Brain microvascular endothelial cell (primary cell): Measurements from ENCODE around the gene CAPN11.

Experiments used
- DNase-seq: peaks from one replicate; pipeline ENCODE4 v3.0.0-alpha.2; 2020
- H3K27ac ChIP-seq: fragments of 250-450 bp; sonication (Bioruptor Pico); 2 replicates; pipeline ENCODE4 v1.5.1; 2020; ENCODE audit warnings: mild to moderate bottlenecking, moderate library complexity
- H3K27me3 ChIP-seq: fragments of 250-450 bp; sonication (Bioruptor Pico); replicated peaks from 2 replicates; pipeline ENCODE4 v1.5.1; 2020; ENCODE audit warnings: mild to moderate bottlenecking
- H3K36me3 ChIP-seq: fragments of 250-450 bp; sonication (Bioruptor Pico); replicated peaks from 2 replicates; pipeline ENCODE4 v1.5.1; 2020; ENCODE audit warnings: mild to moderate bottlenecking
- H3K4me3 ChIP-seq: 2 replicates; pipeline ENCODE4 v1.5.1; 2011; ENCODE audit warnings: low read depth, mild to moderate bottlenecking, control low read depth, low read length, moderate library complexity
- in situ Hi-C: cut with HindIII; loops from 2 replicates; pipeline ENCODE4 v1.10.0; 2017; ENCODE audit warnings: low sequenced_read_pairs, low pct_ligation_motif_present
- TF ChIP-seq, protein P1 (sequence below): IDR thresholded peaks from 2 replicates; pipeline ENCODE4 v1.5.1; 2011; ENCODE audit warnings: low read depth, mild to moderate bottlenecking, moderate library complexity, low read length, control low read depth, inconsistent platforms; ENCODE audit errors: missing control alignments

The CAPN11 gene

DNA sequence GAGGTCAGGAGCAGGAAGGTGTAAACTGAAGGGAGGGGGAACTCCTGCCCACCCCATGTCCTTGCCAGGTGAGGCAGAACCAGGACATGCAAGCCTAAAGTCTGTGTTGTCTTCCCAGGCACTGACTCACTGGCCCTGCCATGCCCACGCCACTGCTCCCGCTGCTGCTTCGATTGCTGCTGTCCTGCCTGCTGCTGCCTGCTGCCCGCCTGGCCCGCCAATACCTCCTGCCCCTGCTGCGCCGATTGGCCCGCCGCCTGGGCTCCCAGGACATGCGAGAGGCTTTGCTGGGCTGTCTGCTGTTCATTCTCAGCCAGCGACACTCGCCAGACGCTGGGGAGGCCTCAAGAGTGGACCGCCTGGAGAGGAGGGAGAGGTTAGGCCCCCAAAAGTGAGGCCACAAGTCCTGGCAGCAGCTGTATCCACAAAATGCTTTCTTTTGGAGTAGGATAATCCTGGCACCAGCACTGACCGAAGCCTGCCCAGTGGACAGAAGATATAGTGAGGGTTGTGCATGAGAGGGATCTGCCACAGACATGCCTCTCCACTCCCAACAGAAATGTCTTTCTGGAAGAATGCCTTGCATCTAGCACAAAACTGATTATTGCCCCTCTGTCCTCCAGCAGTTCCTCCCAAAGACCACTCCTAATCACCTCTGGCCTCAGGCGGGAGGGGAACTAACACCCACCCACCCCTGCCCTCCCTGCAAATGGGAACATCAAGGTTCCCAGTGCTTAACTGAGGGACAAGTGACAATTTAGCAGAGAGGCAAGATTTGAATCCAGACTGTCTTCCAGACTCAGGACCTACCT, 58.9 kb downstream of the CAPN11 start:
- peak; percentile 38 for DNase-seq
- no peaks in the 10 kb centered on the region for H3K27me3 ChIP-seq
- H3K27ac ChIP-seq = no peak overlapping the region
- TF ChIP-seq, protein P1, sequence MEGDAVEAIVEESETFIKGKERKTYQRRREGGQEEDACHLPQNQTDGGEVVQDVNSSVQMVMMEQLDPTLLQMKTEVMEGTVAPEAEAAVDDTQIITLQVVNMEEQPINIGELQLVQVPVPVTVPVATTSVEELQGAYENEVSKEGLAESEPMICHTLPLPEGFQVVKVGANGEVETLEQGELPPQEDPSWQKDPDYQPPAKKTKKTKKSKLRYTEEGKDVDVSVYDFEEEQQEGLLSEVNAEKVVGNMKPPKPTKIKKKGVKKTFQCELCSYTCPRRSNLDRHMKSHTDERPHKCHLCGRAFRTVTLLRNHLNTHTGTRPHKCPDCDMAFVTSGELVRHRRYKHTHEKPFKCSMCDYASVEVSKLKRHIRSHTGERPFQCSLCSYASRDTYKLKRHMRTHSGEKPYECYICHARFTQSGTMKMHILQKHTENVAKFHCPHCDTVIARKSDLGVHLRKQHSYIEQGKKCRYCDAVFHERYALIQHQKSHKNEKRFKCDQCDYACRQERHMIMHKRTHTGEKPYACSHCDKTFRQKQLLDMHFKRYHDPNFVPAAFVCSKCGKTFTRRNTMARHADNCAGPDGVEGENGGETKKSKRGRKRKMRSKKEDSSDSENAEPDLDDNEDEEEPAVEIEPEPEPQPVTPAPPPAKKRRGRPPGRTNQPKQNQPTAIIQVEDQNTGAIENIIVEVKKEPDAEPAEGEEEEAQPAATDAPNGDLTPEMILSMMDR = no peak
- H3K4me3 ChIP-seq = no peak overlapping the region
- in situ Hi-C loops = no loop called here
- H3K36me3 ChIP-seq = no peaks in the 10 kb centered on the region

DNA sequence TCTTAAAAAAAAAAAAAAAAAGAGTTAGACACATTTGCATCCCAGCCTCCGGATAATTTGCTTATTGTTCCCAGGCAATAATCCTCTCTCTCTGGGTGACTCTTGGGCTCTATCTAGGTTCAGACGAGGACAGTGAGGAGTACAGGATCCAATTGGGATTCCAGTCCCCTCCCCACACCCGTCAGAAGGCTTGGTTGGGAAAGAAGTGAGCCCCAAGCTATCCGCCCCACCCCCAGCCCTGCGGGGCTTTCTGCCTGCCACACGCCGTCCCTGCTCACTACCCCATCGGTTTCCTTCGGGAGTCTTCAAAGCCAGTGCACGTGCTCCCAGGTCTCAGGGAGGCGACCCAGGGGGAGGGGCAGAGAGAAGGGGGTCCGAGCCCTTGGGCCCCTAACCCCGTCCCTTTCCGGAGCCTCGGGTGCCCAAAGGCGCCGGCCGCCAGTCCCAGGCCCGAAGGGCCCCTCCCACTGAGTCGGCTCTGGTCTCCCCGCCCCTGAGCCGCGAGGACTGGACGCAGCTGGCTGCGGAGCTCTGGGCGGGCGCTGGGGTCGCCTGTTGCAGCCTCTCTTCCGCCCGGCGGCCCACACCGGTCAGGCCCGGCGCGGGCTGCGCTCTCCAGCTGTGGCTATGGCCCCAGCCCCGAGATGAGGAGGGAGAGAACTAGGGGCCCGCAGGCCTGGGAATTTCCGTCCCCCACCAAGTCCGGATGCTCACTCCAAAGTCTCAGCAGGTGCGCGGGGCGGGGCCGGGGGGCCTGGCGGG, 60.6 kb downstream of the CAPN11 start:
- no peak overlapping the region for H3K27ac ChIP-seq
- in situ Hi-C loops = no loop called here
- no peaks in the 10 kb centered on the region for H3K36me3 ChIP-seq
- TF ChIP-seq, protein P1 = no peak
- peak overlapping the region; percentile 42 for H3K4me3 ChIP-seq
- no peak for DNase-seq
- H3K27me3 ChIP-seq = no peaks in the 10 kb centered on the region

DNA sequence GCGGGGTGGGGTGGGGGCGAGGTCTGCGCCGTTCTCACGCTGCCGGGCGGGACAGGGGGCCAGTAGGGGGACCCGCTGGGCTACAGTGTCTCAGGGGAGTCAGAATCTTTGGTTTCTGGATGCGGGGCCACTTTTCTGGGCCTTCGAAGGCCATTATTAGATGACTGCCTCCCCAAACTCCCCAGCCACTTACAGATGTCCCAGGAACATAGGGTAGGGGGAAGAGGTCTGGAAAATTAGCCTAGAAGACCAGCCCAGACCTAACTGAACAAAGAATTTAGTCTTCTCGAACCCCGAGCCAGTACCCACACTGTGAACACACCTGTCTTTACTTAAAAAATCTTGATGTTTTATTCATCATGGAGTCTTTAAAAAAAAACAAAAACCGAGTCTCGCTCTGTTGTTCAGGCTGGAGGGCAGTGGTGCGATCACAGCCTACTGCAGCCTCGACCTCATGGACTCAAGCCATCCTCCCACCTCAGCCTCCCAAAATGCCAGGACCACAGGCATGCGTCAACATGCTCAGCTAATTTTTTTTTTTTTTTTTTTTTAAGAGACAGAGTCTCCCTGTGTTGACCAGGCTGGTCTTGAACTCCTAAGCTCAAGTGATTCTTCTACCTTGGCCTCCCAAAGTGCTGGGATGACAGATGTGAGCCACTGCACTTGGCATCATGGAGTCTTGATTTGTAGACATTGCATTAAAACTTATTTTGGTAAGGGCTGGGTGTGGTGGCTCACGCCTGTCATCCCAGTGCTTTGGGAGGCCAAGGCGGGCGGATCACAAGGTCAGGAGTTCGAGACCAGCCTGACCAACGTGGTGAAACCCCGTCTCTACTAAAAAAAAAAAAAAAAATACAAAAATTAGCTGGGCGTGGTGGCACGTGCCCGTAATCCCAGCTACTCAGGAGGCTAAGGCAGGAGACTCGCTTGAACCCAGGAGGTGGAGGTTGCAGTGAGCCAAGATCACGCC, 61.5 kb downstream of the CAPN11 start:
- in situ Hi-C loops = no loop called here
- no peak overlapping the region for H3K27ac ChIP-seq

DNA sequence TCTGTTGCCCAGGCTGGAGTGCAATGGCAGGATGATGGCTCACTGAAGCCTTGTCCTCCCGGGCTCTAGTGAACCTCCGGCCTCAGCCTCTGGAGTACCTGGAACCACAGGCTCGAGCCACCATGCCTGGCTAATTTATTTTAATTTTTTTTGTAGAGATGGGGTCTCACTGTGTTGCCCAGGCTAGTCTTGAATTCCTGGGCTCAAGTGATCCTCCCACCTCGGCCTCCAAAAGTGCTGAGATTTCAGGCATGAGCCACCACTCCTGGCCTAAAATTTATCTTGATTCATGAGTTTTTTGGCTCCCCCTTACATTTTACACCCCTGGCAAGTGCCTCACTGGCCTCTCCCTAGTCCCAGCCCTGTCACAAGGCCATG, 62.3 kb downstream of the CAPN11 start:
- no peak overlapping the region for H3K4me3 ChIP-seq
- DNase-seq = no peak
- no peaks in the 10 kb centered on the region for H3K36me3 ChIP-seq
- no peak overlapping the region for H3K27ac ChIP-seq
- no peaks in the 10 kb centered on the region for H3K27me3 ChIP-seq
- TF ChIP-seq, protein P1 = no peak
- in situ Hi-C loops = no loop called here

More for the DNA sequence above, 61.5 kb downstream of the CAPN11 start:
- H3K27me3 ChIP-seq = no peaks in the 10 kb centered on the region
- no peak for DNase-seq
- H3K4me3 ChIP-seq = peak overlapping the region; percentile 1
- TF ChIP-seq, protein P1 = no peak
- no peaks in the 10 kb centered on the region for H3K36me3 ChIP-seq

DNA sequence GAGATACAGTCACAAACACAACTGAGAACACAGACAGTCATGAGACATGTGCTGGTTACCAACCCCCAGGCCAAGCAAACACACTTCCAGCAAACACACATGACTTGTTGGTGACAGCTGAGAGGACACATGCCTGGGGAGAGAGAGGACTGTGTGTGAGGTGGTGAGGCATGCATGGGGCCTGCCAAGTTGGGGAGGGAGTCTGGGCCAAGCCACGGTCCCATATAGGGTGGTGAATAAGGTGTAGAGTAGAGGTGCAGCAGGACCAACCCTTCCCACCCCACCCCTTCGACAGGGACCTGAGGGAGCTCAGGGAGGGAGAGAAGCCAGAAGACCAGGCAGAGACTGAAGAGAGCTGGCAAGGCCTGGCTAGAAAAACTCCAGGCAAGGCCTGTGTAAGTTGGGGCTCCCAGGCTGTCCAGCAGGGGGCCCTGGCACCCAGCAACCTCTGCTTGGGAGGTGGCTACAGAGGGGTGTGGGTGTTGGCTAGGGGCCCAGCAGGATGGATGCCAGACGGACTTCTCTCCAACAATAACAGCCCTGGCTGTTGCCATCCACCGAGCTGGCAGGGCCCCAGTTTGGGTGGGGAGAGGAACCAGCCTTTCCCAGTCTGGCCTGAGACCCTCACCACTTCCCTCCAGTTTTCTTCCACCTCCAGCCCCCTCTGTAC, 62.8 kb downstream of the CAPN11 start:
- Histone ChIP-seq H3K4me3 (no peak overlapping the region), H3K36me3 (no peaks in the 10 kb centered on the region), H3K27ac (no peak overlapping the region), H3K27me3 (no peaks in the 10 kb centered on the region)
- TF ChIP-seq, protein P1 = peak; percentile 91
- in situ Hi-C loops = no loop called here
- peak; percentile 58 for DNase-seq
